ENCODE results near the gene FCMR.

The FCMR gene

GRCh38 chr1:206963740-206964139, 42.0 kb upstream of the FCMR start:
- no peak overlapping the region for H3K4me2 ChIP-seq (ENCODE audit: low read depth, low read length, poor library complexity, severe bottlenecking)
- no peaks in the 10 kb centered on the region for H3K79me2 ChIP-seq (ENCODE audit: insufficient read depth, low read length)
- H3K9me3 ChIP-seq (ENCODE audit: insufficient read depth, low read depth, low read length), result no peaks in the 10 kb centered on the region
- H3K27me3 ChIP-seq (ENCODE audit: insufficient read depth, low read length, poor library complexity, severe bottlenecking), result no peaks in the 10 kb centered on the region
- H2AFZ ChIP-seq (ENCODE audit: low read length), result no peak overlapping the region
- no peaks in the 10 kb centered on the region for H4K20me1 ChIP-seq (ENCODE audit: insufficient read depth, low read length, poor library complexity, severe bottlenecking)
- no peaks in the 10 kb centered on the region for H3K9me2 ChIP-seq (replicated peaks; ENCODE audit: low read depth, low read length)
- no peak overlapping the region for H3K4me3 ChIP-seq (ENCODE audit: low read length, poor library complexity, severe bottlenecking)
- H3K9ac ChIP-seq (ENCODE audit: low read depth, low read length, poor library complexity, severe bottlenecking), result no peak overlapping the region
- H3K4me1 ChIP-seq (ENCODE audit: insufficient read depth, low read length, poor library complexity, severe bottlenecking), result peaks cover 29% of the 10 kb centered on the region
- H3F3A ChIP-seq (ENCODE audit: low read depth), result no peaks in the 10 kb centered on the region
- H3K36me3 ChIP-seq (ENCODE audit: insufficient read depth, low read length), result no peaks in the 10 kb centered on the region
- no peak for TF ChIP-seq EZH2phosphoT487 (IDR thresholded peaks at IDR 0.05; ENCODE audit: borderline replicate concordance)
- no peak; the same call in 1 of the 2 replicates for TF ChIP-seq CTCF (conservative IDR thresholded peaks at IDR 0.05; ENCODE audit: low read length)

- no peak for TF ChIP-seq EZH2phosphoT487 (IDR thresholded peaks at IDR 0.05; ENCODE audit: borderline replicate concordance)
- no peak for TF ChIP-seq CTCF (conservative IDR thresholded peaks at IDR 0.05; ENCODE audit: low read length)
- H4K20me1 ChIP-seq (ENCODE audit: insufficient read depth, low read length, poor library complexity, severe bottlenecking), result no peaks in the 10 kb centered on the region
- H2AFZ ChIP-seq (ENCODE audit: low read length), result no peak overlapping the region
- no peaks in the 10 kb centered on the region for H3F3A ChIP-seq (ENCODE audit: low read depth)
- no peak overlapping the region for H3K9ac ChIP-seq (ENCODE audit: low read depth, low read length, poor library complexity, severe bottlenecking)
- no peaks in the 10 kb centered on the region for H3K9me3 ChIP-seq (ENCODE audit: insufficient read depth, low read depth, low read length)
- no peaks in the 10 kb centered on the region for H3K9me2 ChIP-seq (replicated peaks; ENCODE audit: low read depth, low read length)
- no peaks in the 10 kb centered on the region for H3K79me2 ChIP-seq (ENCODE audit: insufficient read depth, low read length)
- H3K36me3 ChIP-seq (ENCODE audit: insufficient read depth, low read length), result no peaks in the 10 kb centered on the region
- H3K4me2 ChIP-seq (ENCODE audit: low read depth, low read length, poor library complexity, severe bottlenecking), result no peak overlapping the region
- no peaks in the 10 kb centered on the region for H3K27me3 ChIP-seq (ENCODE audit: insufficient read depth, low read length, poor library complexity, severe bottlenecking)
- H3K4me3 ChIP-seq (ENCODE audit: low read length, poor library complexity, severe bottlenecking), result no peak overlapping the region
- H3K4me1 ChIP-seq (ENCODE audit: insufficient read depth, low read length, poor library complexity, severe bottlenecking), result peaks cover 29% of the 10 kb centered on the region
Observed at GRCh38 chr1:206963119-206963712, 41.5 kb upstream of the FCMR start.

GRCh38 chr1:206962272-206962671, 40.5 kb upstream of the FCMR start:
- Histone ChIP-seq H3K79me2 (ENCODE audit: insufficient read depth, low read length) (no peaks in the 10 kb centered on the region), H2AFZ (ENCODE audit: low read length) (no peak overlapping the region)
- TF ChIP-seq CTCF (conservative IDR thresholded peaks at IDR 0.05; ENCODE audit: low read length) (no peak), EZH2phosphoT487 (IDR thresholded peaks at IDR 0.05; ENCODE audit: borderline replicate concordance) (no peak)

More at GRCh38 chr1:206962272-206962671, 40.5 kb upstream of the FCMR start:
- Histone ChIP-seq H3K9me3 (ENCODE audit: insufficient read depth, low read depth, low read length) (no peaks in the 10 kb centered on the region), H3F3A (ENCODE audit: low read depth) (no peaks in the 10 kb centered on the region), H3K9ac (ENCODE audit: low read depth, low read length, poor library complexity, severe bottlenecking) (no peak overlapping the region), H3K4me3 (ENCODE audit: low read length, poor library complexity, severe bottlenecking) (no peak overlapping the region), H4K20me1 (ENCODE audit: insufficient read depth, low read length, poor library complexity, severe bottlenecking) (no peaks in the 10 kb centered on the region), H3K4me1 (ENCODE audit: insufficient read depth, low read length, poor library complexity, severe bottlenecking) (peaks cover 23% of the 10 kb centered on the region), H3K27me3 (ENCODE audit: insufficient read depth, low read length, poor library complexity, severe bottlenecking) (no peaks in the 10 kb centered on the region), H3K36me3 (ENCODE audit: insufficient read depth, low read length) (no peaks in the 10 kb centered on the region), H3K4me2 (ENCODE audit: low read depth, low read length, poor library complexity, severe bottlenecking) (no peak overlapping the region), H3K9me2 (replicated peaks; ENCODE audit: low read depth, low read length) (no peaks in the 10 kb centered on the region)

All from Loucy (cell line).